ENCODE measurements around the gene UBE2E3. TPM values are rescaled to one million over a fixed set of nuclear protein-coding genes. Genes with fewer than 3 reads are reported as not detected.

Gene UBE2E3
- total RNA-seq, 3 donors from 2014 or later, result 48.3 to 63.6 (median 52.8) TPM

GRCh38 chr2:181111059-181111458, 130.7 kb downstream of the UBE2E3 start:
- no peak overlapping the region for H3K4me3 ChIP-seq
- H3K4me1 ChIP-seq (ENCODE audit: low read depth), result no peaks in the 10 kb centered on the region
- no peaks in the 10 kb centered on the region for H3K9me3 ChIP-seq
- no peak for DNase-seq
- no peak for ATAC-seq
- intact Hi-C loops (cut with DNase I, micrococcal nuclease), result no loop called here
- no peak for TF ChIP-seq CTCF (IDR thresholded peaks at IDR 0.05)
- no peaks in the 10 kb centered on the region for H3K36me3 ChIP-seq (ENCODE audit: low read depth)

- intact Hi-C loops (cut with DNase I, micrococcal nuclease), result no loop called here
- ATAC-seq (no peak), DNase-seq (no peak)
- no peak overlapping the region for H3K4me3 ChIP-seq
- H3K4me1 ChIP-seq (ENCODE audit: low read depth), result no peaks in the 10 kb centered on the region
- no peaks in the 10 kb centered on the region for H3K36me3 ChIP-seq (ENCODE audit: low read depth)
- no peak for TF ChIP-seq CTCF (IDR thresholded peaks at IDR 0.05)
- no peaks in the 10 kb centered on the region for H3K9me3 ChIP-seq
These were observed 132.5 kb downstream of the UBE2E3 start for GRCh38 chr2:181112916-181113315.

All from mucosa of descending colon (tissue), 3 donors.